Activated naive CD4-positive, alpha-beta T cell treated with anti-CD3 and anti-CD28 coated beads, Interleukin-2, amount 10 ng/mL, durations not matched to agents 7 days and 5 days (primary cell): ENCODE measurements around the gene ADGRG1.

ENCODE experiments used
- CTCF ChIA-PET: fragments of 350-600 bp; sonication (Branson Sonifier 250); formaldehyde crosslinking; loops from one replicate; lab custom pipeline; 2021; ENCODE audit warnings: antibody characterized with exemption; lab: Charles Lee
- DNase-seq: peaks from one replicate; pipeline ENCODE4 v3.0.0-alpha.2; 2020
- H3K27ac Mint-ChIP-seq: one replicate; pipeline ENCODE4 v1.8.0; 2021; ENCODE audit warnings: mild to moderate bottlenecking, moderate library complexity, mixed read lengths
- H3K27me3 Mint-ChIP-seq: one replicate; pipeline ENCODE4 v1.8.0; 2021; ENCODE audit warnings: mild to moderate bottlenecking, mixed read lengths
- H3K36me3 Mint-ChIP-seq: one replicate; pipeline ENCODE4 v1.8.0; 2021; ENCODE audit warnings: mixed read lengths
- H3K4me1 Mint-ChIP-seq: one replicate; pipeline ENCODE4 v1.8.0; 2021; ENCODE audit warnings: mixed read lengths
- H3K4me3 Mint-ChIP-seq: one replicate; pipeline ENCODE4 v1.8.0; 2021; ENCODE audit warnings: mild to moderate bottlenecking, moderate library complexity, mixed read lengths
- H3K9me3 Mint-ChIP-seq: one replicate; pipeline ENCODE4 v1.8.0; 2021; ENCODE audit warnings: mixed read lengths

The ADGRG1 gene

GRCh38 chr16:57628008-57628781 lies at the start of gene ADGRG1:
Gene ADGRG1 (plus strand): TSS chr16:57628630. CDS start chr16:57650288, 21,658 bp downstream.
- H3K27me3 Mint-ChIP-seq, result peaks cover 97% of the 10 kb centered on the region
- H3K4me3 Mint-ChIP-seq, result peak within 1 kb of the TSS; percentile 5
- peak; percentile 62 for DNase-seq
- CTCF ChIA-PET, result interaction anchor here (0.6 to 2.8 kb wide), 7 partner anchors 10 to 51 kb away, joined by 3 to 18 read pairs (median 3); no protein-coding TSS in a partner anchor
- no peaks in the 10 kb centered on the region for H3K36me3 Mint-ChIP-seq
- H3K4me1 Mint-ChIP-seq, result peaks cover 14% of the 10 kb centered on the region
- no peaks in the 10 kb centered on the region for H3K9me3 Mint-ChIP-seq
- H3K27ac Mint-ChIP-seq, result no peak within 1 kb of the TSS

GRCh38 chr16:57579361-57579665 lies 49.1 kb upstream of the ADGRG1 start:
- Mint-ChIP-seq H3K4me3 (no peak overlapping the region), H3K36me3 (peaks cover 5% of the 10 kb centered on the region), H3K27ac (no peak overlapping the region), H3K9me3 (no peaks in the 10 kb centered on the region), H3K27me3 (peaks cover 28% of the 10 kb centered on the region), H3K4me1 (peaks cover 44% of the 10 kb centered on the region)
- no peak for DNase-seq
- CTCF ChIA-PET, result interaction anchor here (4.8 to 8.9 kb wide), 3 partner anchors 11 to 70 kb away, joined by 33 to 154 read pairs (median 110); no protein-coding TSS in a partner anchor

GRCh38 chr16:57585051-57585687 lies 43.3 kb upstream of the ADGRG1 start:
- CTCF ChIA-PET, result interaction anchor here (0.6 kb wide), 1 partner anchor 8 kb away, joined by 3 read pairs; no protein-coding TSS in a partner anchor
- no peaks in the 10 kb centered on the region for H3K9me3 Mint-ChIP-seq
- no peak overlapping the region for H3K27ac Mint-ChIP-seq
- H3K36me3 Mint-ChIP-seq, result peaks cover 3% of the 10 kb centered on the region
- peaks cover 62% of the 10 kb centered on the region for H3K27me3 Mint-ChIP-seq
- DNase-seq, result no peak
- peaks cover 17% of the 10 kb centered on the region for H3K4me1 Mint-ChIP-seq
- H3K4me3 Mint-ChIP-seq, result no peak overlapping the region

GRCh38 chr16:57588831-57589230 lies 39.6 kb upstream of the ADGRG1 start:
- peaks cover 36% of the 10 kb centered on the region for H3K27me3 Mint-ChIP-seq
- H3K27ac Mint-ChIP-seq, result no peak overlapping the region
- CTCF ChIA-PET, result interaction anchor here (0.9 to 8.0 kb wide), 3 partner anchors 10 to 60 kb away, joined by 3 to 110 read pairs (median 10); partner anchors contain the start of gene ADGRG1
- H3K36me3 Mint-ChIP-seq, result peaks cover 3% of the 10 kb centered on the region
- H3K9me3 Mint-ChIP-seq, result peaks cover 4% of the 10 kb centered on the region
- peaks cover 49% of the 10 kb centered on the region for H3K4me1 Mint-ChIP-seq
- H3K4me3 Mint-ChIP-seq, result no peak overlapping the region
- DNase-seq, result no peak

- Mint-ChIP-seq H3K36me3 (peaks cover 3% of the 10 kb centered on the region), H3K4me1 (peaks cover 54% of the 10 kb centered on the region), H3K27me3 (peaks cover 33% of the 10 kb centered on the region), H3K27ac (no peak overlapping the region), H3K9me3 (peaks cover 4% of the 10 kb centered on the region), H3K4me3 (no peak overlapping the region)
- no peak for DNase-seq
- CTCF ChIA-PET, result interaction anchor here (1.0 to 8.0 kb wide), 5 partner anchors 11 to 151 kb away, joined by 3 to 133 read pairs (median 10); no protein-coding TSS in a partner anchor
Measured at GRCh38 chr16:57589374-57589773, 39.1 kb upstream of the ADGRG1 start.

- H3K9me3 Mint-ChIP-seq, result peaks cover 7% of the 10 kb centered on the region
- no peak for DNase-seq
- peak overlapping the region; percentile 87 for H3K27ac Mint-ChIP-seq
- peaks cover 50% of the 10 kb centered on the region for H3K4me1 Mint-ChIP-seq
- H3K4me3 Mint-ChIP-seq, result no peak overlapping the region
- H3K27me3 Mint-ChIP-seq, result peaks cover 29% of the 10 kb centered on the region
- CTCF ChIA-PET, result interaction anchor here (0.8 to 8.0 kb wide), 20 partner anchors 11 to 150 kb away, joined by 3 to 133 read pairs (median 4); partner anchors contain the start of gene KATNB1
- H3K36me3 Mint-ChIP-seq, result peaks cover 6% of the 10 kb centered on the region
Measured at GRCh38 chr16:57590654-57591085, 37.8 kb upstream of the ADGRG1 start.

- Mint-ChIP-seq H3K36me3 (peaks cover 6% of the 10 kb centered on the region), H3K27ac (peak overlapping the region; percentile 87), H3K4me1 (peaks cover 51% of the 10 kb centered on the region), H3K4me3 (peak overlapping the region; percentile 6), H3K9me3 (peaks cover 9% of the 10 kb centered on the region), H3K27me3 (peaks cover 24% of the 10 kb centered on the region)
- CTCF ChIA-PET, result interaction anchor here (0.8 to 8.0 kb wide), 19 partner anchors 10 to 149 kb away, joined by 3 to 133 read pairs (median 4); partner anchors contain the start of gene KATNB1
- DNase-seq, result peak; percentile 80
Measured at GRCh38 chr16:57591086-57591869, 37.2 kb upstream of the ADGRG1 start.

- peak overlapping the region; percentile 87 for H3K27ac Mint-ChIP-seq
- peaks cover 55% of the 10 kb centered on the region for H3K4me1 Mint-ChIP-seq
- peak overlapping the region; percentile 6 for H3K4me3 Mint-ChIP-seq
- peaks cover 9% of the 10 kb centered on the region for H3K9me3 Mint-ChIP-seq
- CTCF ChIA-PET, result interaction anchor here (0.7 to 8.0 kb wide), 12 partner anchors 9 to 165 kb away, joined by 3 to 133 read pairs (median 10); no protein-coding TSS in a partner anchor
- DNase-seq, result no peak
- peaks cover 19% of the 10 kb centered on the region for H3K27me3 Mint-ChIP-seq
- H3K36me3 Mint-ChIP-seq, result peaks cover 7% of the 10 kb centered on the region
Measured at GRCh38 chr16:57591870-57592485, 36.5 kb upstream of the ADGRG1 start.

- Mint-ChIP-seq H3K36me3 (peaks cover 10% of the 10 kb centered on the region), H3K4me1 (peaks cover 55% of the 10 kb centered on the region), H3K27ac (peak overlapping the region; percentile 87), H3K9me3 (peaks cover 11% of the 10 kb centered on the region), H3K4me3 (peak overlapping the region; percentile 51), H3K27me3 (peaks cover 13% of the 10 kb centered on the region)
- CTCF ChIA-PET, result interaction anchor here (0.7 to 8.0 kb wide), 9 partner anchors 9 to 164 kb away, joined by 3 to 133 read pairs (median 10); no protein-coding TSS in a partner anchor
- DNase-seq, result peak; percentile 90
Measured at GRCh38 chr16:57592591-57593003, 35.8 kb upstream of the ADGRG1 start.

- peaks cover 55% of the 10 kb centered on the region for H3K4me1 Mint-ChIP-seq
- DNase-seq, result no peak
- H3K27ac Mint-ChIP-seq, result peak overlapping the region; percentile 87
- H3K36me3 Mint-ChIP-seq, result peaks cover 10% of the 10 kb centered on the region
- CTCF ChIA-PET, result interaction anchor here (1.4 to 8.0 kb wide), 6 partner anchors 8 to 60 kb away, joined by 3 to 133 read pairs (median 48); no protein-coding TSS in a partner anchor
- H3K9me3 Mint-ChIP-seq, result peaks cover 11% of the 10 kb centered on the region
- H3K4me3 Mint-ChIP-seq, result peak overlapping the region; percentile 51
- H3K27me3 Mint-ChIP-seq, result peaks cover 10% of the 10 kb centered on the region
Measured at GRCh38 chr16:57593021-57593420, 35.4 kb upstream of the ADGRG1 start.

GRCh38 chr16:57593990-57594389 lies 34.4 kb upstream of the ADGRG1 start:
- CTCF ChIA-PET, result interaction anchor here (1.1 to 8.0 kb wide), 5 partner anchors 7 to 54 kb away, joined by 3 to 133 read pairs (median 59); no protein-coding TSS in a partner anchor
- Mint-ChIP-seq H3K9me3 (peaks cover 12% of the 10 kb centered on the region), H3K4me1 (peaks cover 51% of the 10 kb centered on the region), H3K36me3 (peaks cover 10% of the 10 kb centered on the region), H3K27ac (peak overlapping the region; percentile 87), H3K4me3 (no peak overlapping the region), H3K27me3 (peaks cover 7% of the 10 kb centered on the region)
- DNase-seq, result no peak

- peaks cover 5% of the 10 kb centered on the region for H3K27me3 Mint-ChIP-seq
- peaks cover 55% of the 10 kb centered on the region for H3K4me1 Mint-ChIP-seq
Measured at GRCh38 chr16:57594531-57595031, 33.8 kb upstream of the ADGRG1 start.

More at GRCh38 chr16:57594531-57595031, 33.8 kb upstream of the ADGRG1 start:
- Mint-ChIP-seq H3K36me3 (peaks cover 12% of the 10 kb centered on the region), H3K4me3 (no peak overlapping the region), H3K27ac (no peak overlapping the region), H3K9me3 (peaks cover 12% of the 10 kb centered on the region)
- no peak for DNase-seq
- CTCF ChIA-PET, result interaction anchor here (0.8 to 8.0 kb wide), 4 partner anchors 12 to 372 kb away, joined by 3 to 133 read pairs (median 56); no protein-coding TSS in a partner anchor
